Measurements from ENCODE around the gene ROPN1B.
"Not testable (repeated sequence)": the region's sequence is repeated elsewhere in the genome, so short reads cannot be mapped to it uniquely, and the experiment has no call there.

ROPN1B gene

DNA sequence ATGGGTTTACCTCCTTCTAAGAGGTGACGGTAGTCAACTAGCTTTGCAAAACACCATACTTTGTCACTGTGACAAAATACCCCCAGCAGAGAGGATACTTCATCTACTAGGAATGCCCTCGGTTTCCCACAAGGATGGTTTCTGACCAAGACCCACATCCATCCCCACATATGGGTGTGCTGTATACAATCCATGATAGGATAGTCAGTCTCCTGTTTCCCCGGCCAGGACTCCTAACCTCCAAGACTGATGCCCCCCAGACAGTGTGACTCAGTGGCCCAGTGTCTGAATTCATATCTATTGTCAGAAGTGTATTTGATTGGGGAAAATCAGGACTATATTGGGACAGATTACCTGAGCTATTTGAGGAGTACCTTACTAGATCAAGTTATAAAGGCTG is 17.8 kb upstream of the ROPN1B start:
- H2BK120ac ChIP-seq (ENCODE audit: low read depth, low read length); DNase-seq (ENCODE audit: low spot score); H3K9ac ChIP-seq (ENCODE audit: low read depth, low read length, poor library complexity); H2AFZ ChIP-seq (ENCODE audit: low read length); H4K91ac ChIP-seq (ENCODE audit: low read depth, low read length, poor library complexity); H3K9me3 ChIP-seq (replicated peaks in 1 of 2; ENCODE audit: control insufficient read depth in 2 of 2, insufficient read depth in 1 of 2, low read depth in 1 of 2, low read length in 2 of 2); H4K8ac ChIP-seq (ENCODE audit: low read depth, low read length); H2BK15ac ChIP-seq (ENCODE audit: low read length); H3K4me3 ChIP-seq (ENCODE audit: low read length in 2 of 2); H3K23ac ChIP-seq (ENCODE audit: low read depth, low read length, poor library complexity); H3K18ac ChIP-seq (ENCODE audit: low read length); H3K14ac ChIP-seq (ENCODE audit: low read length); H2BK12ac ChIP-seq (ENCODE audit: low read length); H3K79me1 ChIP-seq (ENCODE audit: low read depth, low read length); H3K4me2 ChIP-seq (ENCODE audit: insufficient read depth, low read length, poor library complexity, severe bottlenecking); H3K27ac ChIP-seq (replicated peaks; ENCODE audit: low read length); H3K4ac ChIP-seq (ENCODE audit: low read length); H3K36me3 ChIP-seq (replicated peaks in 1 of 2; ENCODE audit: control insufficient read depth in 2 of 2, insufficient read depth in 2 of 2, low read length in 2 of 2); H3K4me1 ChIP-seq (ENCODE audit: control insufficient read depth in 2 of 2, insufficient read depth in 1 of 2, low read depth in 1 of 2, low read length in 2 of 2); H3K27me3 ChIP-seq (ENCODE audit: control insufficient read depth in 3 of 3, insufficient read depth in 3 of 3, low read depth in 1 of 3, low read length in 3 of 3); H2BK5ac ChIP-seq (ENCODE audit: low read length); H2AK5ac ChIP-seq (ENCODE audit: low read depth, low read length): not testable (repeated sequence)
- WGBS, 2 donors (ENCODE audit: extremely low coverage in 2 of 2, insufficient read length in 2 of 2, insufficient replicate concordance in 1 of 2) = no CpG with 5 or more reads among the region's 3 CpGs

DNA sequence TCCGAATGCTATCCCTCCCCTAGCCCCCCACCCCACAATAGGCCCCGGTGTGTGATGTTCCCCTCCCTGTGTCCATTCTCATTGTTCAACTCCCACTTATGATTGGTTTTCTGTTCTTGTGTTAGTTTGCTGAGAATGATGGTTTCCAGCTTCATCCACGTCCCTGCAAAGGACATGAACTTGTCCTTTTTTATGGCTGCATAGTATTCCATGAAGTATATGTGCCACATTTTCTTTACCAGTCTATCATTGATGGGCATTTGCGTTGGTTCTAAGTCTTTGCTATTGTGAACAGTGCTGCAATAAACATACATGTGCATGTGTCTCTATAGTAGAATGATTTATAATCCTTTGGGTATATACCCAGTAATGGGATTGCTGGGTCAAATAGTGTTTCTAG is 12.0 kb upstream of the ROPN1B start:
- not testable (repeated sequence) for H3K4ac ChIP-seq (ENCODE audit: low read length); H3K4me2 ChIP-seq (ENCODE audit: insufficient read depth, low read length, poor library complexity, severe bottlenecking)
- no CpG with 5 or more reads among the region's 4 CpGs for WGBS, 2 donors (ENCODE audit: extremely low coverage in 2 of 2, insufficient read length in 2 of 2, insufficient replicate concordance in 1 of 2)

DNA sequence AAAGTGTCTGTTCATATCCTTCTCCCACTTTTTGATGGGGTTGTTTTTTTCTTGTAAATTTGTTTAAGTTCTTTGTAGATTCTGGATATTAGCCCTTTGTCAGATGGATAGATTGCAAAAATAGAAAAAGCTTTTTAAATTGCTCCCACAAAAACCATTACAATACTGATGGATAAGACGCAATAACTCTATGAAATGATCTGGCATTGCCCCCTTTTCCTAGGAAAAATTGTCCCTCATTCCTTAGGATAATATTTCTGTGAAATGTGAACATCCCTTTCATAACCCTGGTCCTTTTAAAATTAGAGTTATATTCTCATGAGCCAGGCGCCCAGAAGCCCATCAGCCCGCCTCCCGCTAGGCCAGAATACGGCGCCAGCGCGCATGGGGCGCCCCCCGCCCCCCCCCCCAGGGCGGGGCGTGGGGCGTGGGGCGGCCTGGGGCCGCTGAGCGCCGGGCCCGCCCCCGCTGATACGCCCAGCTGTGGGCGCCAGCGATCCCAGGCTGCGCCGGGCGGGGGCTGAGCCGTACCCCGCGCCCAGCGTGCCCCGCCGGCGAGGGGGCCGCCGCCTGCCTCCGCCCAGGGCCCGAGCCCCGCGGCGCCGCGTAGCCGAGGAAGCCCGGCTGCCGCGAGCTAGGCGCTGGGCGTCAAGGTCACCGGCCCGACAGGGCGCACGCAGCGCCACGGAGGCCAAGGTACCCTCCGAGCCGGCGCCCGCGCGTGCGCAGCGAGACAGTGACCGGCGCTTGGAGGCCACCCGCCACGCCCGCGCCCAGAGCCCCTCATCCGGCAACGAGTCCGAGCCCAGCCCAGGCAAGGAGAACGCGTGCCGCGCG is 11.1 kb upstream of the ROPN1B start:
- no peak overlapping the region for H2BK15ac ChIP-seq (ENCODE audit: low read length)
- no peaks in the 10 kb centered on the region for H3K36me3 ChIP-seq (replicated peaks in 1 of 2; ENCODE audit: control insufficient read depth in 2 of 2, insufficient read depth in 2 of 2, low read length in 2 of 2)
- DNase-seq (ENCODE audit: low spot score) = no peak
- no peak overlapping the region for H2BK12ac ChIP-seq (ENCODE audit: low read length)
- no peak overlapping the region for H4K91ac ChIP-seq (ENCODE audit: low read depth, low read length, poor library complexity)
- no peak overlapping the region for H3K23ac ChIP-seq (ENCODE audit: low read depth, low read length, poor library complexity)
- no peak overlapping the region for H3K14ac ChIP-seq (ENCODE audit: low read length)
- no peak overlapping the region for H3K18ac ChIP-seq (ENCODE audit: low read length)
- WGBS, 2 donors (ENCODE audit: extremely low coverage in 2 of 2, insufficient read length in 2 of 2, insufficient replicate concordance in 1 of 2) = no CpG with 5 or more reads among the region's 75 CpGs
- H2BK5ac ChIP-seq (ENCODE audit: low read length) = no peak overlapping the region
- H3K79me1 ChIP-seq (ENCODE audit: low read depth, low read length) = no peaks in the 10 kb centered on the region
- H3K4me1 ChIP-seq (ENCODE audit: control insufficient read depth in 2 of 2, insufficient read depth in 1 of 2, low read depth in 1 of 2, low read length in 2 of 2) = no peaks in the 10 kb centered on the region
- no peak overlapping the region for H3K9ac ChIP-seq (ENCODE audit: low read depth, low read length, poor library complexity)
- H3K9me3 ChIP-seq (replicated peaks in 1 of 2; ENCODE audit: control insufficient read depth in 2 of 2, insufficient read depth in 1 of 2, low read depth in 1 of 2, low read length in 2 of 2) = no peaks in the 10 kb centered on the region
- no peak overlapping the region for H3K4ac ChIP-seq (ENCODE audit: low read length)
- no peak overlapping the region for H2AFZ ChIP-seq (ENCODE audit: low read length)
- no peak overlapping the region for H4K8ac ChIP-seq (ENCODE audit: low read depth, low read length)
- H3K4me3 ChIP-seq (ENCODE audit: low read length in 2 of 2) = no peak overlapping the region
- H2AK5ac ChIP-seq (ENCODE audit: low read depth, low read length) = no peak overlapping the region
- no peak overlapping the region for H3K27ac ChIP-seq (replicated peaks; ENCODE audit: low read length)
- H3K4me2 ChIP-seq (ENCODE audit: insufficient read depth, low read length, poor library complexity, severe bottlenecking) = peak overlapping the region; percentile 25
- H3K27me3 ChIP-seq (ENCODE audit: control insufficient read depth in 3 of 3, insufficient read depth in 3 of 3, low read depth in 1 of 3, low read length in 3 of 3) = peaks cover 0 to 15% (median 0%) of the 10 kb centered on the region in 3 experiments
- H2BK120ac ChIP-seq (ENCODE audit: low read depth, low read length) = no peak overlapping the region

More for the DNA sequence above, 12.0 kb upstream of the ROPN1B start:
- H2AFZ ChIP-seq (ENCODE audit: low read length); H3K23ac ChIP-seq (ENCODE audit: low read depth, low read length, poor library complexity); H3K4me1 ChIP-seq (ENCODE audit: control insufficient read depth in 2 of 2, insufficient read depth in 1 of 2, low read depth in 1 of 2, low read length in 2 of 2); H2BK120ac ChIP-seq (ENCODE audit: low read depth, low read length); H2BK15ac ChIP-seq (ENCODE audit: low read length); H3K9ac ChIP-seq (ENCODE audit: low read depth, low read length, poor library complexity); DNase-seq (ENCODE audit: low spot score); H3K27ac ChIP-seq (replicated peaks; ENCODE audit: low read length); H4K8ac ChIP-seq (ENCODE audit: low read depth, low read length); H3K9me3 ChIP-seq (replicated peaks in 1 of 2; ENCODE audit: control insufficient read depth in 2 of 2, insufficient read depth in 1 of 2, low read depth in 1 of 2, low read length in 2 of 2); H2AK5ac ChIP-seq (ENCODE audit: low read depth, low read length); H3K18ac ChIP-seq (ENCODE audit: low read length); H2BK5ac ChIP-seq (ENCODE audit: low read length); H3K36me3 ChIP-seq (replicated peaks in 1 of 2; ENCODE audit: control insufficient read depth in 2 of 2, insufficient read depth in 2 of 2, low read length in 2 of 2); H3K4me3 ChIP-seq (ENCODE audit: low read length in 2 of 2); H4K91ac ChIP-seq (ENCODE audit: low read depth, low read length, poor library complexity); H2BK12ac ChIP-seq (ENCODE audit: low read length); H3K14ac ChIP-seq (ENCODE audit: low read length); H3K79me1 ChIP-seq (ENCODE audit: low read depth, low read length): not testable (repeated sequence)
- H3K27me3 ChIP-seq (ENCODE audit: control insufficient read depth in 3 of 3, insufficient read depth in 3 of 3, low read depth in 1 of 3, low read length in 3 of 3) = peaks cover 0 to 10% (median 0%) of the 10 kb centered on the region in 3 experiments

DNA sequence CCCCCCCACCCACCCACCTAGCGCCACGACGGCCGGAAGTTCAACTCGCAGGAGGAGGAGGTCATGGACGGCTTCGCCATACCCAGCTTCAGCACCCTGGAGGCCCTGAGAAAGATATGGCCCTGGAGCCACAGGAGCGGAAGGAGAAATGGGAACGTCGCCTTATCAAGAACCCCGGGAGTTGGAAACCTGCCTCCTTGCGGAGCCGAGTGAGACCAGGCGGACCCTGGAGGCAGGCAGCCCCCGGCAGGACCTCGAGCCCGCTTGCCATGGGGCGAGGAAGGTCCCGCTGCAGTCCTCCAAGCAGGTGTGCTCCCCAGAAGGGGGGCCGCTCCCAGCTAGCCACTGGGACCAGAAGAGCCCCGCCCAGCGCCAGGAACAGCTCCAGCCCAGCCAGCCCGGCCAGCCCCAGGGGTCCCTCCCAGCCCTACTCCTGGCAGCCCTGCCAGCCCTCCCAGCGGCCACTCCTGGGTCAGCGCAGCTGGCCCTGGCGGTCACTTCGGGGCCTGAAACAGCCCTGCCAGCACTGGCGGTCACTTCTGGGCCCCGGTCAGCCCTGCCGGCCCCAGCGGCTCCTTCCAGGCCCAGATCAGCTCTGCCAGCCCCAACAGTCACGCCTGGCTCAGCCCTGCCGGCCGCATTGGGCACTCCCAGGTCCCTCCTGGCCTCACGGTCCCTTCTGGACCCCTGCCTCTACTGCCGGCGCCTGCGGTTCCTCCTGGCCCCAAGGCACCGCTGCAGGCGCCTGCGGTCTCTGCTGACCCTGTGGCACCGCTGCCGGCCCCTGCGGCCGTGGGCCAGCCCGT is 10.3 kb upstream of the ROPN1B start:
- H3K4me1 ChIP-seq (ENCODE audit: control insufficient read depth in 2 of 2, insufficient read depth in 1 of 2, low read depth in 1 of 2, low read length in 2 of 2) = no peaks in the 10 kb centered on the region
- no CpG with 5 or more reads among the region's 46 CpGs for WGBS, 2 donors (ENCODE audit: extremely low coverage in 2 of 2, insufficient read length in 2 of 2, insufficient replicate concordance in 1 of 2)

More for the DNA sequence above, 10.3 kb upstream of the ROPN1B start:
- peak overlapping the region; percentile 57 for H3K18ac ChIP-seq (ENCODE audit: low read length)
- no peak overlapping the region for H2AK5ac ChIP-seq (ENCODE audit: low read depth, low read length)
- H3K14ac ChIP-seq (ENCODE audit: low read length) = no peak overlapping the region
- H3K27me3 ChIP-seq (ENCODE audit: control insufficient read depth in 3 of 3, insufficient read depth in 3 of 3, low read depth in 1 of 3, low read length in 3 of 3) = peaks cover 0 to 17% (median 0%) of the 10 kb centered on the region in 3 experiments
- H3K4ac ChIP-seq (ENCODE audit: low read length) = no peak overlapping the region
- H3K9ac ChIP-seq (ENCODE audit: low read depth, low read length, poor library complexity) = no peak overlapping the region
- H4K8ac ChIP-seq (ENCODE audit: low read depth, low read length) = no peak overlapping the region
- H3K4me3 ChIP-seq (ENCODE audit: low read length in 2 of 2) = no peak overlapping the region
- no peak overlapping the region for H2BK120ac ChIP-seq (ENCODE audit: low read depth, low read length)
- no peak overlapping the region for H2BK15ac ChIP-seq (ENCODE audit: low read length)
- no peak overlapping the region for H3K27ac ChIP-seq (replicated peaks; ENCODE audit: low read length)
- H2BK12ac ChIP-seq (ENCODE audit: low read length) = no peak overlapping the region
- H3K23ac ChIP-seq (ENCODE audit: low read depth, low read length, poor library complexity) = peak overlapping the region; percentile 55
- no peak for DNase-seq (ENCODE audit: low spot score)
- H2BK5ac ChIP-seq (ENCODE audit: low read length) = no peak overlapping the region
- no peaks in the 10 kb centered on the region for H3K79me1 ChIP-seq (ENCODE audit: low read depth, low read length)
- H2AFZ ChIP-seq (ENCODE audit: low read length) = no peak overlapping the region
- no peaks in the 10 kb centered on the region for H3K36me3 ChIP-seq (replicated peaks in 1 of 2; ENCODE audit: control insufficient read depth in 2 of 2, insufficient read depth in 2 of 2, low read length in 2 of 2)
- H4K91ac ChIP-seq (ENCODE audit: low read depth, low read length, poor library complexity) = no peak overlapping the region
- no peak overlapping the region for H3K4me2 ChIP-seq (ENCODE audit: insufficient read depth, low read length, poor library complexity, severe bottlenecking)
- no peaks in the 10 kb centered on the region for H3K9me3 ChIP-seq (replicated peaks in 1 of 2; ENCODE audit: control insufficient read depth in 2 of 2, insufficient read depth in 1 of 2, low read depth in 1 of 2, low read length in 2 of 2)
